Colon (tissue), 2 donors: Measurements from ENCODE around the gene SLC13A4.
"Not testable (repeated sequence)": the region's sequence is repeated elsewhere in the genome, so short reads cannot be mapped to it uniquely, and the experiment has no call there.

Source experiments
- FAIRE-seq: peaks from 2 replicates; lab custom pipeline; 2012; peaks lifted over from hg19 to GRCh38; lab: Jason Lieb, UNC
- donor health status: control.
- donor health status: control.

The SLC13A4 gene

GRCh38 chr7:135718219-135718618 lies 9.8 kb downstream of the SLC13A4 start:
- FAIRE-seq: no peak

GRCh38 chr7:135717693-135718092 lies 10.3 kb downstream of the SLC13A4 start:
- FAIRE-seq: no peak

GRCh38 chr7:135716677-135717238 lies 11.2 kb downstream of the SLC13A4 start:
- no peak for FAIRE-seq

- FAIRE-seq: no peak
These were observed 12.3 kb downstream of the SLC13A4 start for GRCh38 chr7:135715673-135716072.

GRCh38 chr7:135715055-135715522 lies 12.9 kb downstream of the SLC13A4 start:
- no peak for FAIRE-seq

- FAIRE-seq: no peak
These were observed 13.4 kb downstream of the SLC13A4 start for GRCh38 chr7:135714534-135715009.

- FAIRE-seq: no peak
These were observed 14.0 kb downstream of the SLC13A4 start for GRCh38 chr7:135713836-135714470.

GRCh38 chr7:135712796-135713195 lies 15.2 kb downstream of the SLC13A4 start:
- no peak for FAIRE-seq

- no peak for FAIRE-seq
These were observed 15.7 kb downstream of the SLC13A4 start for GRCh38 chr7:135712182-135712782.

GRCh38 chr7:135711139-135711469 lies 16.9 kb downstream of the SLC13A4 start:
- FAIRE-seq: no peak

GRCh38 chr7:135710417-135711138 lies 17.4 kb downstream of the SLC13A4 start:
- no peak for FAIRE-seq

- FAIRE-seq: no peak
These were observed 18.5 kb downstream of the SLC13A4 start for GRCh38 chr7:135709508-135709907.

GRCh38 chr7:135708041-135708440 lies 19.9 kb downstream of the SLC13A4 start:
- no peak for FAIRE-seq

- FAIRE-seq: no peak
These were observed 20.4 kb downstream of the SLC13A4 start for GRCh38 chr7:135707570-135707966.

GRCh38 chr7:135706858-135707569 lies 21.0 kb downstream of the SLC13A4 start:
- no peak for FAIRE-seq

- no peak for FAIRE-seq
These were observed 21.8 kb downstream of the SLC13A4 start for GRCh38 chr7:135706038-135706742.

- no peak for FAIRE-seq
These were observed 23.3 kb downstream of the SLC13A4 start for GRCh38 chr7:135704698-135705097.

GRCh38 chr7:135704074-135704473 lies 23.9 kb downstream of the SLC13A4 start:
- FAIRE-seq: no peak

- no peak for FAIRE-seq
These were observed 30.5 kb downstream of the SLC13A4 start for GRCh38 chr7:135697276-135698049.

- no peak for FAIRE-seq
These were observed 34.4 kb downstream of the SLC13A4 start for GRCh38 chr7:135693558-135693957.

GRCh38 chr7:135692606-135693005 lies 35.4 kb downstream of the SLC13A4 start:
- FAIRE-seq: not testable (repeated sequence)
